Endothelial cell (in vitro differentiated cells): ENCODE measurements around the gene ATP6AP1. TPM values are rescaled to one million over a fixed set of nuclear protein-coding genes. Genes with fewer than 3 reads are reported as not detected.
"Not testable (repeated sequence)": the region's sequence is repeated elsewhere in the genome, so short reads cannot be mapped to it uniquely, and the experiment has no call there.

Experiments
- DNase-seq: peaks from one replicate; pipeline ENCODE4 v3.0.0; 2021; ENCODE audit warnings: low spot score
- H3K27ac Mint-ChIP-seq: one replicate; pipeline ENCODE4 v1.8.0; 2021; ENCODE audit warnings: mixed read lengths, inconsistent platforms; ENCODE audit not compliant: unreplicated experiment
- H3K27me3 Mint-ChIP-seq: one replicate; pipeline ENCODE4 v1.8.0; 2021; ENCODE audit warnings: mild to moderate bottlenecking, moderate library complexity, mixed read lengths, inconsistent platforms; ENCODE audit not compliant: unreplicated experiment
- H3K36me3 Mint-ChIP-seq: one replicate; pipeline ENCODE4 v1.8.0; 2021; ENCODE audit warnings: mild to moderate bottlenecking, low read depth, mixed read lengths, inconsistent platforms; ENCODE audit not compliant: unreplicated experiment
- H3K4me1 Mint-ChIP-seq: one replicate; pipeline ENCODE4 v1.8.0; 2021; ENCODE audit warnings: mild to moderate bottlenecking, mixed read lengths, inconsistent platforms; ENCODE audit not compliant: unreplicated experiment
- H3K4me3 Mint-ChIP-seq: one replicate; pipeline ENCODE4 v1.8.0; 2021; ENCODE audit warnings: mild to moderate bottlenecking, mixed read lengths, inconsistent platforms; ENCODE audit not compliant: unreplicated experiment
- H3K9me3 Mint-ChIP-seq: one replicate; pipeline ENCODE4 v1.8.0; 2021; ENCODE audit warnings: mixed read lengths, inconsistent platforms; ENCODE audit not compliant: unreplicated experiment
- total RNA-seq: library from RNA; stranded (reverse); fragmentation: NEBNext Ultra II Directional; extraction: Animal tissue kit (Norgen Biotek cat#: 25700); gene quantifications from one replicate; pipeline ENCODE4 v1.2.1, GENCODE V29; 2021; ENCODE audit not compliant: unreplicated experiment
- TF ChIP-seq, protein P1 (sequence below): fragments of 200-600 bp; sonication (generic); IDR thresholded peaks from one replicate; pipeline ENCODE4 v1.5.0; 2021; ENCODE audit warnings: antibody characterized with exemption; ENCODE audit not compliant: unreplicated experiment

The ATP6AP1 gene
- total RNA-seq, 1 donor from 2014 or later, result 100 TPM

DNA sequence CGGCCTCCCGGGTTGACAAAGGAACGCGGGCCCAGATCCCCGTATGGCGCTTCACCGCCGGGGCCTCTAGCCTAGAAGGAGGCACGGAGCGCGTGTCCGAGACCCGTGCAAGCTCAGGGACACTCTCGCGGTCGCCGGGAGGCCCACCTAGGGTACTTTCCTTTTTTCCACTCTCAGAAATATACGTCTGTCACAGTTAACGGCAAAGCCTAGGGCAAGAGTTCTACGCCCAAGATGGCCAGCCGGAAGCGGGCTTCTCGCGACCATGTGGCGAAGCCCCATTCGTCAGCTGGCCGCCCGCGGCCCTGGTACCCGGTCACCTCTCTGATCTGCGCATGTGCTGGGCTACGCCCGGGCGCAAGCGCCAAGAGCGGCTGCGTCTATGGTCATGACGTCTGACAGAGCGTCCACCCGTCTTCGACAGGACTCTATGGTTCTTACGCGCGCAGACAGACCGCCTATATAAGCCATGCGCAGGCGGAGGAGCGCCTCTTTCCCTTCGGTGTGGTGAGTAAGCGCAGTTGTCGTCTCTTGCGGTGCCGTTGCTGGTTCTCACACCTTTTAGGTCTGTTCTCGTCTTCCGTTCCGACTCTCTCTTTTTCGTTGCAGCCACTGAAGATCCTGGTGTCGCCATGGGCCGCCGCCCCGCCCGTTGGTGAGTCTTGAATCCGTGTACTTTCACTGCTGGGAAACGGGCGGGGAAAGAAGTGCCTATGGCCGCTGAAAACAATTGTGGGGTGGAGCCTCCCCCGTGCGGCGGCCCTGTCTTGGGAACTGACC is 30.4 kb upstream of the ATP6AP1 start, which contains the start of gene RPL10:
Gene RPL10 (plus strand): TSS at position 490 of the 780 bp plus-strand sequence. CDS start 143 bp downstream, at position 633.
- H3K27ac Mint-ChIP-seq, result peak within 1 kb of the TSS; percentile 99
- TF ChIP-seq, protein P1, sequence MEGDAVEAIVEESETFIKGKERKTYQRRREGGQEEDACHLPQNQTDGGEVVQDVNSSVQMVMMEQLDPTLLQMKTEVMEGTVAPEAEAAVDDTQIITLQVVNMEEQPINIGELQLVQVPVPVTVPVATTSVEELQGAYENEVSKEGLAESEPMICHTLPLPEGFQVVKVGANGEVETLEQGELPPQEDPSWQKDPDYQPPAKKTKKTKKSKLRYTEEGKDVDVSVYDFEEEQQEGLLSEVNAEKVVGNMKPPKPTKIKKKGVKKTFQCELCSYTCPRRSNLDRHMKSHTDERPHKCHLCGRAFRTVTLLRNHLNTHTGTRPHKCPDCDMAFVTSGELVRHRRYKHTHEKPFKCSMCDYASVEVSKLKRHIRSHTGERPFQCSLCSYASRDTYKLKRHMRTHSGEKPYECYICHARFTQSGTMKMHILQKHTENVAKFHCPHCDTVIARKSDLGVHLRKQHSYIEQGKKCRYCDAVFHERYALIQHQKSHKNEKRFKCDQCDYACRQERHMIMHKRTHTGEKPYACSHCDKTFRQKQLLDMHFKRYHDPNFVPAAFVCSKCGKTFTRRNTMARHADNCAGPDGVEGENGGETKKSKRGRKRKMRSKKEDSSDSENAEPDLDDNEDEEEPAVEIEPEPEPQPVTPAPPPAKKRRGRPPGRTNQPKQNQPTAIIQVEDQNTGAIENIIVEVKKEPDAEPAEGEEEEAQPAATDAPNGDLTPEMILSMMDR, result no peak
- H3K4me1 Mint-ChIP-seq, result peaks cover 12% of the 10 kb centered on the region
- peaks cover 17% of the 10 kb centered on the region for H3K36me3 Mint-ChIP-seq
- DNase-seq, result peak; percentile 83
- H3K27me3 Mint-ChIP-seq, result peaks cover 21% of the 10 kb centered on the region
- no peaks in the 10 kb centered on the region for H3K9me3 Mint-ChIP-seq
- H3K4me3 Mint-ChIP-seq, result peak within 1 kb of the TSS; percentile 99

DNA sequence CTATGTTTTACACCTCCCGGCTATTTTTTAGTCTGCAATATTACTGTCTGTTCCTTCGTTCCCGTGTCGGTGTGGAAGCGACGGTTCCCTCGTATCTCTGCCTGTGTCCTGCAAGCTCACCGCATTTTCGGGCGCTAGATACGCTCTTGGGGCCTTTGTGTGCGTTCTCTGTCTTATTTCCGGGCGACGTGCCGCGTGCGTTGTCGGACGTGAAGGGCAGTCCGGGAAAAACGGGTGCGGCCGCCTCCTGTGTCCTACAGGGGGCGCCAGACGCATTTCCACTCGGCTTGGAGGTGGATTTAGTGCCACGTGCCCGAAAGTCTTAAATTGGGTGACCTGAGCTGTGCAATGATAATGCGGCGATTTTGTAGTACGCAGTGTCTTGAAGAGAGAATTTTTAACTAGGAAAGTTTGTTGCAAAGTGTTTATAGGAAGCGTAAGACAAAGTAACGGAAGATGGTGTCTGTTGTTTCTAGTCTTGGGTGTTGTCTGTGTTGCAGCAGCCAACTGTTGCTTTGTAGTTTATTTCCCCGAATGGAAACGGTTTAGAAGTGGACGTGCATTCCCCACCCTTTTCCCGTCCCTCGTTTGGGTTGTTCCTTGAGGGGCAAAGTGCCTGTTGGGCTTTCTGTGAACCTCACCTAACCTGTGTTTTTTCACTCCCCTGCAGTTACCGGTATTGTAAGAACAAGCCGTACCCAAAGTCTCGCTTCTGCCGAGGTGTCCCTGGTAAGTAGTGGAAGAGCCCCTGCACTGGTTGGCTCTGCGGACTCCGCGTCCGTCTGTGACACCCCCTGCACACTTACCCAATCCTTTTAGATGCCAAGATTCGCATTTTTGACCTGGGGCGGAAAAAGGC is 29.6 kb upstream of the ATP6AP1 start:
- peak overlapping the region; percentile 99 for H3K4me3 Mint-ChIP-seq
- peaks cover 22% of the 10 kb centered on the region for H3K36me3 Mint-ChIP-seq
- no peaks in the 10 kb centered on the region for H3K9me3 Mint-ChIP-seq

DNA sequence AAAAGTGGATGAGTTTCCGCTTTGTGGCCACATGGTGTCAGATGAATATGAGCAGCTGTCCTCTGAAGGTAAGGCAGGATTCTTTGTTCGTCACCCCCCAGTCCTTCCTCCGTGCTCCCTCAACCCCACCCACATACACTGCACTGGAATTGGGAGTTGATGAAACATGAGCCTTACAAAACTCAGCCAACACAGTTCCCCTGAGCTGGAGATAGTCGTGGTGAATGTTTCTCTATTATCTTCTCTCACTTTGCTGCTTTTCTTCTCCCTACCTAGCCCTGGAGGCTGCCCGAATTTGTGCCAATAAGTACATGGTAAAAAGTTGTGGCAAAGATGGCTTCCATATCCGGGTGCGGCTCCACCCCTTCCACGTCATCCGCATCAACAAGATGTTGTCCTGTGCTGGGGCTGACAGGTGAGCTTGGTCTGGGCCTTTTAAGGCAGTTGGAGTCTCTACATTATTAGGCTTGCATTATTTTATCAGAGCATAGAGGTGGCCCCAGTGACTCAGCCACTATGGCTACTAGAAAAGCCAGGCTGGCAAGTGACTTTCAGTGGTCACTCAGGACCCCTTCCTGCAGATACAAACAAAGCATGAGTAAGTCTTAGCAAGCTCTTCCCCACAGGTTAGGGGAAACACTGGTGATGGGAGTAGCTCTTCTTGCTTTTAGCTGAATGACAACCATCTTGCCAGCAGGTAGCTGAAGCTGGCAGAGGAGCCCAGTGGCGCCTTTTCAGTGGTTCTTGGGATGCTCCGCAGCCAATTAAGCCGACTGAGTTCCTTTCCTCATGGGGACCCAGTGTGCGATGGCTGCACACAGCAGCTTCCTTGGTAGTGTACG is 28.7 kb upstream of the ATP6AP1 start:
- peaks cover 22% of the 10 kb centered on the region for H3K36me3 Mint-ChIP-seq
- TF ChIP-seq, protein P1, result no peak
- H3K9me3 Mint-ChIP-seq, result no peaks in the 10 kb centered on the region
- peak overlapping the region; percentile 99 for H3K27ac Mint-ChIP-seq
- peak overlapping the region; percentile 99 for H3K4me3 Mint-ChIP-seq
- H3K27me3 Mint-ChIP-seq, result peaks cover 21% of the 10 kb centered on the region
- DNase-seq, result no peak
- peaks cover 12% of the 10 kb centered on the region for H3K4me1 Mint-ChIP-seq

More for the DNA sequence above, 29.6 kb upstream of the ATP6AP1 start:
- DNase-seq, result peak; percentile 76
- Mint-ChIP-seq H3K4me1 (peaks cover 12% of the 10 kb centered on the region), H3K27me3 (peaks cover 21% of the 10 kb centered on the region), H3K27ac (peak overlapping the region; percentile 99)
- TF ChIP-seq, protein P1, result peak; percentile 59

DNA sequence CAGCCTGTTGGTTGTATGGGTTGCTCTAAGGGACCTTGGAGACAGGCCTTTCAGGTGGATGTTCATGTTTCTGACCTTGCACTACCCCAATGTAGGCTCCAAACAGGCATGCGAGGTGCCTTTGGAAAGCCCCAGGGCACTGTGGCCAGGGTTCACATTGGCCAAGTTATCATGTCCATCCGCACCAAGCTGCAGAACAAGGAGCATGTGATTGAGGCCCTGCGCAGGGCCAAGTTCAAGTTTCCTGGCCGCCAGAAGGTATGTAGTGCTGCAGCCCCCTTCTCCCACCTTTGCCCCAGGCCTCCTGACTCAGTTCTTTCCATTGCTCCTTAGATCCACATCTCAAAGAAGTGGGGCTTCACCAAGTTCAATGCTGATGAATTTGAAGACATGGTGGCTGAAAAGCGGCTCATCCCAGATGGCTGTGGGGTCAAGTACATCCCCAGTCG is 28.1 kb upstream of the ATP6AP1 start:
- Mint-ChIP-seq H3K4me3 (peak overlapping the region; percentile 99), H3K4me1 (peaks cover 12% of the 10 kb centered on the region), H3K27me3 (peaks cover 21% of the 10 kb centered on the region), H3K36me3 (peaks cover 22% of the 10 kb centered on the region)
- not testable (repeated sequence) for H3K9me3 Mint-ChIP-seq, H3K27ac Mint-ChIP-seq, DNase-seq
